Right cardiac atrium (tissue), 5 donors: ENCODE results near the gene PLXDC2. TPM values are rescaled to one million over a fixed set of nuclear protein-coding genes. Genes with fewer than 3 reads are reported as not detected.
A peak's percentile ranks its signal among the peaks of the same experiment; 100 is the strongest.

Source experiments
- ATAC-seq, 2 donors: fragments of 200-7000 bp; cut with Tn5 transposase; one replicate each; pipeline versions ENCODE4 v1.8.0 to v1.9.1; 2020; ENCODE audit warnings: moderate library complexity in 2 of 2, mild to moderate bottlenecking in 1 of 2
- DNase-seq, 3 donors: peaks; one replicate each; pipeline ENCODE4 v3.0.0-alpha.2; 2020
- H3K27ac ChIP-seq: one replicate; pipeline ENCODE4 v1.5.1; 2013; ENCODE audit warnings: mild to moderate bottlenecking, low read length, control low read depth, moderate library complexity
- H3K27me3 ChIP-seq: one replicate; pipeline ENCODE4 v1.6.1; 2013; ENCODE audit not compliant: control insufficient read depth, insufficient read depth
- H3K4me1 ChIP-seq: one replicate; pipeline ENCODE4 v1.6.1; 2013; ENCODE audit warnings: low read length; ENCODE audit not compliant: control insufficient read depth, insufficient read depth
- H3K4me3 ChIP-seq: one replicate; pipeline ENCODE4 v1.5.1; 2013; ENCODE audit warnings: low read length, control low read depth
- H3K9me3 ChIP-seq: one replicate; pipeline ENCODE4 v1.6.1; 2013; ENCODE audit warnings: low read length; ENCODE audit not compliant: control insufficient read depth
- WGBS: extraction: QIAGEN DNeasy Blood & Tissue Kit; methylation state at CpG from one replicate; pipeline ENCODE4 v1.1.7; 2013; 5-methylcytosine and 5-hydroxymethylcytosine counted together
- intact Hi-C, 4 donors: fragments of 100-400 bp; cut with DNase I; formaldehyde crosslinking; loops; one replicate each; pipeline versions ENCODE4 v1.11.0 to v1.14.0; 2022 to 2023
- polyA plus RNA-seq: library from polyadenylated mRNA; stranded (reverse); fragments of 200-250 nt; gene quantifications from one replicate; pipeline ENCODE4 v1.2.3, GENCODE V29; 2013
- total RNA-seq, 4 donors: library from RNA; stranded (reverse); fragmentation: NEBNext Ultra II Directional; extraction: Animal tissue kit (Norgen Biotek cat#: 25700); gene quantifications; one replicate each; pipeline ENCODE4 v1.2.1, GENCODE V29; 2021
- donor health status: healthy with polysubstance abuse.
- donor health status: DM: no; HTN: yes; CAD: no.
- donor health status: DM: no; HTN: no; CAD: no.
- donor health status: DM: no; HTN: yes; CAD: no; lungs with severe emphysema.
- donor health status: DM: yes; HTN: yes; CAD: no.

PLXDC2 gene
- total and polyA plus RNA-seq, 5 donors, result 5.5 to 37.4 (median 26.9) TPM

DNA sequence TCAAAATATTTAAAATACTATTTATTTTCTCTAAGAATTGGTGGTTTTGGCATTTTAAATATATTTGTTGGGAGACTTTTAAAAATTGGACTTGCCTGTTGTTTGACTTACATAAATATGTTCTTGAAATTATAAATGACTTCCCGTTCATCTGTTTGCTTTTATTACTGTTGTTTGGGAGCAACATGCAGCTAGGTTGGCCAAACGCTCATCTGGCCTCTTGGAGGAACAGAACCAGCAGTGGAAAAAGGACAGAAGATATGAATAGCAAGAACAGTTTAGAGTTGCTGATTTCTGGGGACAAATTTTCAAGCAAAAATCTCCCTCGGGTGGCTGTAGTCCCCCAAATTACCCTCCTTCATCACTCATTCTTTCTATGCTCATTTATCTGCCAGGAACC lies 41.6 kb downstream of the PLXDC2 start:
- H3K27ac ChIP-seq, result no peak overlapping the region
- H3K4me1 ChIP-seq, result peaks cover 3% of the 10 kb centered on the region
- 88% methylated on average over 3 of the region's 3 CpGs for WGBS
- no peak for DNase-seq
- H3K4me3 ChIP-seq, result no peak overlapping the region
- intact Hi-C loops, result no loop called here
- H3K27me3 ChIP-seq, result no peaks in the 10 kb centered on the region
- no peaks in the 10 kb centered on the region for H3K9me3 ChIP-seq
- no peak for ATAC-seq

DNA sequence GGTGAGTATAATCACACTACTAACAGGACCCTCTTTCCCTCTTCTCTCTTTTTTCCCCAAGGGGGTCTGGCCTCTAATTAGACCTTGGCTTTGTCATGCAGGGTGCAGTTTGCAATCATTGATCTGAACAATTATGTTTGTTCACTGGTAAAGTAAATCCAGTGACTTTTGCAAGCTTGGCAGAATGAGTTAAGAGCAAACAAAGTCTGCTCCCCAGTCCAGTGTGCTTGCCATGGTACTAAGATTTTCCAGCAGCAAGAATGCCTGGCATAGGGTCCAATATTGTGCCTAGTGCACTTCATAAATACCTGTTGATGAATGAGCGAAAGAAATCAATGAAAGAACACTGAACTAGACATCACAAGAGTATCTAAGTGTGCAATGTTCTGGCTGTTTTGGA lies 43.9 kb downstream of the PLXDC2 start:
- no peaks in the 10 kb centered on the region for H3K9me3 ChIP-seq
- no peak overlapping the region for H3K27ac ChIP-seq
- no peak for DNase-seq
- intact Hi-C loops, result no loop called here
- no peaks in the 10 kb centered on the region for H3K27me3 ChIP-seq
- no peak overlapping the region for H3K4me3 ChIP-seq
- WGBS, result 98% methylated on average over 1 of the region's 1 CpG
- no peak for ATAC-seq
- peaks cover 1% of the 10 kb centered on the region for H3K4me1 ChIP-seq

DNA sequence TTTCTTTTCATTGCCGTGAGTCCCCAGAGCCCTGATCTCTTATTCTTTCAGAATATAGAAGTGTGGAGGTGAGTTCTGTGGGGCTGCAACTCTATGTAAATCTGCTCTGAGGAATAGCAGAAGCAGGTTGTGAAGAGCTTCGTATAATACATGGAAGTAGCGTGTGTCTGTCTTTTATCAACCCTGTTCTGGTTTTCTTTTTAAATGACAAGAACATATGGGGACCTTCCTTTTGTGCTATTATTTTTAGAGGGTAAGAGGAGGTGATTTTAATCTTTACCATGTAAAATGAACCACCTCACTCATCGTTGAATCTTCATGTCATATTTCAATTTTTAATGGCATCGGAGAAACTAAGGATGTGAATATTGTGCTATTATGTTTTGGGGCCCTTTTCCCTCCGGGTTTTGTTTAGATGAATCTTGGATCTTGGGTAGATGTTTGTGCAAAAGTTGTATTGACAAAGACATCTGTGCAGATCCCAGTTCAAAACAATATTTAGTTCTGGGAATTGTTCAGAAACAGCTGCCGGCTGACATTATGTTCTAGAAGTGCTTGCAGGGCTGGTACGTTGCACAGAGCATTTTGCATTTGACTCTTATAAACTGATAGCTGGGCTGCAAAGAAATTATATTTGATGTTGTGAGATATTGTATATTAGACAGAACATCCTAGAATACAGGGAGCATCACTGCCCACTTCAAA lies 46.7 kb downstream of the PLXDC2 start:
- Histone ChIP-seq H3K27me3 (no peaks in the 10 kb centered on the region), H3K9me3 (no peaks in the 10 kb centered on the region), H3K4me1 (peaks cover 1% of the 10 kb centered on the region), H3K27ac (no peak overlapping the region), H3K4me3 (no peak overlapping the region)
- intact Hi-C loops, result no loop called here
- WGBS, result 65% methylated on average over 8 of the region's 8 CpGs
- DNase-seq, result no peak
- no peak for ATAC-seq

DNA sequence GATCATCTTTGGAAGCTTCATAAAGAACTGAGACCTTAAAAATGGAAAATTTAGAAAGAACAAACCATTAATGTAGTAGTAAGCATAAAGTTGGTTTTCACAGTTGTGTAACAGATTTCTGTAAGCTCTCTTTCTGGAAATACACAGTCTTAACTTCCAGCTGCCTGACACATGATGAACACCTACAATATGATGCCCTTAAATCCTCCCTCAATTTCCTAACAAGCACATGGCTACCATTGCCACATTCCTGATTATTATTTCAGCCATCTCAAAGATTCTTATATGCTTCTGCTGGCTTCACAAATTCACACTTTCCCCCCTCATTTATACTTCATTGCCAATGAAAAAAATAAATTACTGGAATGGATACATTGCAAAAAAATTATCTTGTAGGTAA lies 49.4 kb downstream of the PLXDC2 start:
- DNase-seq (no peak), ATAC-seq (no peak)
- H3K27me3 ChIP-seq, result no peaks in the 10 kb centered on the region
- H3K9me3 ChIP-seq, result no peaks in the 10 kb centered on the region
- no peak overlapping the region for H3K27ac ChIP-seq
- intact Hi-C loops, result no loop called here
- no peak overlapping the region for H3K4me3 ChIP-seq
- H3K4me1 ChIP-seq, result peaks cover 1% of the 10 kb centered on the region

DNA sequence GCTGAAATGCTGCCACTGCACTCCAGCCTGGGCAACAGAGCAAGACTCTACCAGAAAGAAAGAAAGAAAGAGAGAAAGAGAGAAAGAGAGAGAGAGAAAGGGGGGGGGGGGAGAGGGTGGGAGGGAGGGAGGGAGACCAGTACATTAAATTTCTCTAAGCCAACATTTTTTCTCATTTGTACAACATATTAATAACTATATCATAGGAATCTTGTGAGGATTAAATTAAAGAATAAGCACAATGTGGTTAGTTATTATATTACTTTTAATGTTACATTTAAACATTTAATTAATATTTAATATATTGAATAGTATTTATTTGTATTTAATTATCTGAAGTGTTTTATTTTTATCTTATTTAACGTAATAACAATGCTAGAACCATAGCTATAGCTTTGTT lies 53.1 kb downstream of the PLXDC2 start:
- ATAC-seq (no peak), DNase-seq (no peak)
- Histone ChIP-seq H3K4me3 (no peak overlapping the region), H3K27me3 (no peaks in the 10 kb centered on the region), H3K27ac (no peak overlapping the region), H3K9me3 (no peaks in the 10 kb centered on the region), H3K4me1 (no peaks in the 10 kb centered on the region)
- intact Hi-C loops, result no loop called here
- 95% methylated on average over 1 of the region's 1 CpG for WGBS

DNA sequence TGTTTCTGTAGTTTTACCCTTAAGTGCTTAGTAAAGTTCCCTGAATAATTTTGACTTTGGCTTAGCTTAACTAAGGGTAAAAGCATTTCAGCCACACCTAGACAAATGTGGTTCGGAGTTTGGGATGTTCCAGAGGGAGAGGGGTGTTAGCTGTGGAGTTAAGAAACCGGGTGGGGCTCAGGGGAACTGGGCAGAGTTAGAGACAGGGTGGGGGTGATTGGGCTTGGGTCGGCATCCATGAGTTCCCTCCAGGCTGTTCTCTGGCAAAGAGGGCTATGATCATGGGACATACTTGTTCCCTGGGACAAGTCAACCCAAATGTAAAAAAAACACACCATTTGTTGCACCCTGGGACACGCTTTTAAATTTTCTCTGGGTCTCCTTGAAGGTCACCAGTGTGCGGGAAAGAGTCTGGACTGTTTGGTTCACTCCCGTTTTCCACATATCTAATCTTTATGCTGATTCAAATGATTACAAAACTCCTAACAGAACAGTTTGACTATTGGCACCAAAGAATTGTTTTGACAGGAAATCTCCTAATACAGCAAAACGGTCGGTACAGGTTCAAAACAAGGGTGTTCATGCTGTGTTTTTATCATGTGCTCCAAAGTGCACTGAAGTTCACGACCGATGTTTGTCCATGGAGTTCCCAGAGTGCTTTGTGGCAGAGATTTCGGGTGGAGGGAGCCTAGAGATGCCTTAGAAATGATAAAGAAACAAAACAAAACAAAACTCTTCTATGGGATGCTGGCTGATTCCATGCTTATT lies 56.5 kb downstream of the PLXDC2 start:
- no peaks in the 10 kb centered on the region for H3K27me3 ChIP-seq
- H3K9me3 ChIP-seq, result no peaks in the 10 kb centered on the region
- intact Hi-C loops, result no loop called here
- no peak overlapping the region for H3K27ac ChIP-seq
- 57% methylated on average over 11 of the region's 11 CpGs for WGBS
- H3K4me3 ChIP-seq, result no peak overlapping the region
- DNase-seq, result peak in 1 of 3 donors; percentile 51
- H3K4me1 ChIP-seq, result no peaks in the 10 kb centered on the region
- peak; percentile 62 for ATAC-seq

DNA sequence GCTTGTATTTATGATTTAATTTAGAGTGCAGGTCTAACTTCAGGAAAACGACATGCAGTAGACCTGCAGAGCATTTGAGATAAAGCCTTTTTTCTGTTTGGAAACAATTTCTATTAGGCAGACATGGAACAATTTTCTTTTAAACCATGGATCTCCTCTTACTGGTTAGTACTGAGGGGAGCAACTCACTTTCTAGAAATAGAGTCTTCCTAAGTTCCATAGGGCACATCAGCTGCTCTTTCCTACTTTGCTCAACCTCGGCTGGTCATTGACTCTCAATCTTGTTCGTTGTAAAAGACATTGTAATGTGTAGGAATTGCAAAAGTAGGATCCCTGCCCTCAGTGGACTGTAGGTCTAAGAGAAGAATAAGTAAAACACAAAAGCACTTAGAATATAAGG lies 58.0 kb downstream of the PLXDC2 start:
- H3K9me3 ChIP-seq, result no peaks in the 10 kb centered on the region
- no peak for ATAC-seq
- no peak for DNase-seq
- 82% methylated on average over 3 of the region's 3 CpGs for WGBS
- H3K4me3 ChIP-seq, result no peak overlapping the region
- H3K27ac ChIP-seq, result no peak overlapping the region
- H3K27me3 ChIP-seq, result no peaks in the 10 kb centered on the region
- intact Hi-C loops, result no loop called here
- no peaks in the 10 kb centered on the region for H3K4me1 ChIP-seq

DNA sequence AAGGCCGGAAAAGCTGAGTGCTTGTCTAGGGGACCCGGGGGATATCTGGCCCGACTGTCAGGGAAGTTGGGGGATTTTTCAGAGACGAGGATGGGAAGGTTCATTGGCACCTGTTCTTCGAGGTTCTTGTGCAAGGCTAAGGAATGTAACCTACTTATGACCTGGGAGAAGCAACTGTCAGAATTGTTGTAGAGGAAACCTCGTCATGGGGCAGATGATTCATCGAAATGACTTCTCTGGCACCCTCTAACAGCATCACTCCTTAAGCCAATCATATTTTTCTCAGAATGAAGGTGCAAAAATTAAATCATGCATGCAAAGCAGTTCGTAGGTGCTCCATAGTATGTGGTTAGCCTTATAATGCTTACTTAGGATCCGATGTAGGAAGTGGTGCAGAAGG lies 58.6 kb downstream of the PLXDC2 start:
- ATAC-seq (no peak), DNase-seq (no peak)
- Histone ChIP-seq H3K4me3 (no peak overlapping the region), H3K27ac (no peak overlapping the region), H3K9me3 (no peaks in the 10 kb centered on the region), H3K4me1 (no peaks in the 10 kb centered on the region), H3K27me3 (no peaks in the 10 kb centered on the region)
- intact Hi-C loops, result no loop called here
- whole genome bisulfite sequencing, result 87% methylated on average over 9 of the region's 9 CpGs

DNA sequence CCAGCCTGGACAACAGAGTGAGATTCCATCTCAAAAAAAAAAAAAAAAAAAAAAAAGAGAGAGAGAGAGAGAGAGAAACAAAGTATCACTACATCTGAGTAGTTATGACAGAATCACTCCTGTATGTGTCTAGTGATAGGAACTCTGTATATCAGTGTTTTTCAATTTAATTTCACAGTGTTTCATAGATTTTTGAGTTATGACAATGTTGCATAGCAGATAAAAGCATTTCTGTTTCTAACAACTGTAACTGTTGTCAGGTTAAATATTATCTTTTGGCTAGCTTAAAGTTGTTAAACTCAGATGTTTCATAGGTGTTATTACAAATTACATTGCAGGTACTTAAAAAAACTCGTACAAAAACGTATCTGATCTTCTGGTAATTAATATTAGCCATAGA lies 60.3 kb downstream of the PLXDC2 start:
- no peaks in the 10 kb centered on the region for H3K4me1 ChIP-seq
- 79% methylated on average over 2 of the region's 2 CpGs for WGBS
- DNase-seq, result no peak
- no peak overlapping the region for H3K4me3 ChIP-seq
- intact Hi-C loops, result no loop called here
- H3K27me3 ChIP-seq, result no peaks in the 10 kb centered on the region
- H3K27ac ChIP-seq, result no peak overlapping the region
- ATAC-seq, result no peak
- H3K9me3 ChIP-seq, result no peaks in the 10 kb centered on the region

DNA sequence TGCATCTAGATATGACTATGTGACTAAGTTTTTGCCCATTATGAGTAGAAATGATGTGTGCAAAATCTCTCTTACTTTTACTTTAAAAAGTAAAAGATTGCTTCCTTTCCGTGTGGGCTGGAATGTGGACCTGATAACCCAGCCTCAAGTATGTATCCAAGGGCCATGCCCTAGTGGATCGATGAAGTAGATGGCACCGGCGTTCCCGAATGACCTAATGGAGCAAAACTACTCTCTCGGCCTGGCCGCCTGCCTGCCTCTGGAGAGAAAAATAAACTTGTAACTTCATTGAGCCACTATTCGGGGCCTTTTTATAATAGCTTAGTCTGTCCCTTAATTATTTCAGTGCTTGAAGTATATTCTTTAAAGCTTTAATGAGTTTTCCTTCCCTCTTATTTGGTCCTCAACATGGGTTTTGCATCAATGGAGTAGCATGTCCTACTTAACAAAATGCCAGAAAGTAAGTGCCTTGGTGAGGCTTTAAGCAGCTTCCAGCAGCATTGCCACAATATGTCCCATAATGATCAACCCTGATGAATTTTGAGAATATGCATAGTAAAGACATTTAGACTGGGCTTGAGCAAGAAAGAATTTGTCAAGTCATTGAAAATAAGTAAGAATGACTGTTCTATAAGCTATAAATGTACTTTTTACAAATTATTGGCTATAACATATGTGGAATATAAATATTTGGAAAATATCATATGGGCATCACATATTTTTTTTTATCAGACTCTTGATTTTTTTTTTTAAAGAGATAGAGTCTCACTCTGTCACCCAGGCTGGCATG lies 61.4 kb downstream of the PLXDC2 start:
- 63% methylated on average over 8 of the region's 8 CpGs for WGBS
- DNase-seq (peak; percentile 47 to 78 (median 52)), ATAC-seq (peak in 1 of 2 donors; percentile 63)
- Histone ChIP-seq H3K27me3 (no peaks in the 10 kb centered on the region), H3K4me3 (no peak overlapping the region), H3K4me1 (no peaks in the 10 kb centered on the region), H3K9me3 (no peaks in the 10 kb centered on the region), H3K27ac (no peak overlapping the region)
- intact Hi-C loops, result no loop called here

DNA sequence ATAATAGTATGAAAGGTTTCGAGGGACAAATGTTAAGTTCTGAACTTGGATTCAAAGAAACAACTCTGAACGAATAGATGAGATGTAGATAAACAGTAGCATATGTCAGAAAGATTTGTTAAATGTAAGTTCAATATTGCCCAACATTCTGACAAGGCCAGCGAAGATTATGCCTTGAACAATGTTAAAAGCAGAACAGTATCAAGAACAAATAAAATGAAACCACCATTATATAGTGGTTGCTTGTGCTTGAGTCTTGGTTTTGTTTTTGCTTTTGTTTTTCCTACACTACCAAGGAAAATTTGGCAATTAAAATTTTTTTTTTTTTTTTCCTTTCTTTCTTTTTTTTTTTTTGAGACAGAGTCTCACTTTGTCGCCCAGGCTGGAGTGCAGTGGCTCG lies 66.4 kb downstream of the PLXDC2 start:
- intact Hi-C loops, result no loop called here
- ATAC-seq, result no peak
- Histone ChIP-seq H3K9me3 (no peaks in the 10 kb centered on the region), H3K4me3 (no peak overlapping the region), H3K4me1 (no peaks in the 10 kb centered on the region), H3K27me3 (no peaks in the 10 kb centered on the region), H3K27ac (no peak overlapping the region)
- DNase-seq, result no peak
- 87% methylated on average over 5 of the region's 5 CpGs for WGBS
